H1 (cell line): ENCODE data around the gene ADAMTS3. TPM values are rescaled to one million over a fixed set of nuclear protein-coding genes. Genes with fewer than 3 reads are reported as not detected.

Experiments used
- CTCF ChIA-PET: fragments of 300-600 bp; sonication (Branson Sonifier 250); formaldehyde crosslinking; loops from one replicate; lab custom pipeline; 2021; ENCODE audit not compliant: partially characterized antibody; lab: Charles Lee
- POLR2A ChIA-PET: fragments of 300-600 bp; sonication (Branson Sonifier 250); formaldehyde crosslinking; loops from one replicate; lab custom pipeline; 2021; ENCODE audit warnings: inconsistent platforms; ENCODE audit not compliant: partially characterized antibody; lab: Charles Lee
- DNase-seq, 2 experiments: peaks; one replicate each; pipeline versions ENCODE4 v3.0.0 to v3.0.0-alpha.2; 2010 to 2022; ENCODE audit warnings: low spot score in 2 of 2, low read depth in 1 of 2, mixed read lengths in 1 of 2
- FAIRE-seq: peaks from 2 replicates; lab custom pipeline; 2011; peaks lifted over from hg19 to GRCh38; lab: Jason Lieb, UNC
- H2AFZ ChIP-seq: 2 replicates; pipeline ENCODE4 v1.8.1; 2012; ENCODE audit warnings: low read length, inconsistent platforms
- H2AK5ac ChIP-seq: 2 replicates; pipeline ENCODE4 v1.6.1; 2013; ENCODE audit warnings: low read depth, low read length
- H2BK120ac ChIP-seq: replicated peaks from 2 replicates; pipeline ENCODE3; 2013; ENCODE audit warnings: low read depth, low read length, inconsistent platforms
- H2BK12ac ChIP-seq: 2 replicates; pipeline ENCODE4 v1.6.1; 2013; ENCODE audit warnings: low read depth, low read length
- H2BK15ac ChIP-seq: 2 replicates; pipeline ENCODE4 v1.6.1; 2013; ENCODE audit warnings: low read length
- H2BK20ac ChIP-seq: 2 replicates; pipeline ENCODE4 v1.6.1; 2013; ENCODE audit warnings: low read length
- H2BK5ac ChIP-seq: 2 replicates; pipeline ENCODE4 v1.6.1; 2013; ENCODE audit warnings: low read depth, low read length
- H3K14ac ChIP-seq: 2 replicates; pipeline ENCODE4 v1.6.1; 2013; ENCODE audit warnings: inconsistent platforms; ENCODE audit not compliant: insufficient read length
- H3K18ac ChIP-seq: 2 replicates; pipeline ENCODE4 v1.6.1; 2013; ENCODE audit warnings: low read length; ENCODE audit errors: extremely low read depth
- H3K23ac ChIP-seq: 2 replicates; pipeline ENCODE4 v1.6.1; 2013; ENCODE audit warnings: inconsistent platforms; ENCODE audit not compliant: insufficient read length
- H3K23me2 ChIP-seq: 2 replicates; pipeline ENCODE4 v1.6.1; 2013; ENCODE audit warnings: low read depth, low read length
- H3K27ac ChIP-seq: 2 replicates; pipeline ENCODE4 v1.6.1; 2011; ENCODE audit warnings: low read depth, low read length, inconsistent platforms
- H3K27me3 ChIP-seq, 4 experiments: replicated peaks in 1 of 4; 1 replicate in 1 of 4; 2 replicates in 3 of 4; pipeline versions ENCODE4 v1.6.1 to v1.8.1; 2011 to 2013; ENCODE audit warnings: low read length in 3 of 4, mild to moderate bottlenecking in 3 of 4, inconsistent platforms in 2 of 4, mixed read lengths in 2 of 4, moderate library complexity in 1 of 4; ENCODE audit not compliant: control insufficient read depth in 3 of 4, insufficient read depth in 3 of 4; ENCODE audit errors: extremely low read depth in 1 of 4
- H3K36me3 ChIP-seq, 4 experiments: 2 replicates each; pipeline versions ENCODE4 v1.6.1 to v1.8.1; 2011 to 2013; ENCODE audit warnings: mild to moderate bottlenecking in 4 of 4, low read length in 3 of 4, moderate library complexity in 2 of 4, control low read depth in 1 of 4, inconsistent platforms in 1 of 4; ENCODE audit not compliant: insufficient read depth in 4 of 4, control insufficient read depth in 2 of 4
- H3K4ac ChIP-seq: replicated peaks from 2 replicates; pipeline ENCODE3; 2013; ENCODE audit warnings: low read length, low read depth, mixed read lengths, inconsistent platforms; ENCODE audit not compliant: insufficient read length
- H3K4me1 ChIP-seq, 4 experiments: replicated peaks in 1 of 4; 1 replicate in 1 of 4; 2 replicates in 3 of 4; pipeline versions ENCODE4 v1.6.1 to v1.8.1; 2011 to 2013; ENCODE audit warnings: low read length in 3 of 4, inconsistent platforms in 2 of 4, mixed read lengths in 1 of 4; ENCODE audit not compliant: insufficient read depth in 4 of 4, control insufficient read depth in 3 of 4
- H3K4me2 ChIP-seq, 2 experiments: 2 replicates each; pipeline versions ENCODE4 v1.6.1 to v1.8.1; 2011 to 2013; ENCODE audit warnings: low read depth in 2 of 2, low read length in 2 of 2, control low read depth in 1 of 2, inconsistent platforms in 1 of 2, mild to moderate bottlenecking in 1 of 2; ENCODE audit not compliant: insufficient read depth in 1 of 2
- H3K4me3 ChIP-seq, 4 experiments: fragments of 200-600, 300-600 bp in 1 of 4; sonication (generic), shearing (Covaris generic), sonication (Bioruptor Twin) in 1 of 4; 2 replicates each; pipeline versions ENCODE4 v1.5.1 to v1.8.1; 2011 to 2016; ENCODE audit warnings: low read length in 4 of 4, low read depth in 3 of 4, control low read depth in 2 of 4, inconsistent platforms in 2 of 4, mild to moderate bottlenecking in 2 of 4, mixed read lengths in 1 of 4, moderate library complexity in 1 of 4; ENCODE audit not compliant: insufficient read depth in 2 of 4; ENCODE audit errors: extremely low read depth in 1 of 4
- H3K56ac ChIP-seq: replicated peaks from 2 replicates; pipeline ENCODE3; 2013; ENCODE audit warnings: low read depth, mild to moderate bottlenecking, mixed read lengths, low read length, inconsistent platforms; ENCODE audit not compliant: insufficient read length
- H3K79me1 ChIP-seq: 2 replicates; pipeline ENCODE4 v1.6.1; 2013; ENCODE audit warnings: low read depth, low read length, control low read depth
- H3K79me2 ChIP-seq, 2 experiments: 2 replicates each; pipeline versions ENCODE4 v1.6.1 to v1.8.1; 2012 to 2013; ENCODE audit warnings: low read length in 2 of 2, mild to moderate bottlenecking in 2 of 2, inconsistent platforms in 1 of 2; ENCODE audit not compliant: insufficient read depth in 2 of 2, control insufficient read depth in 1 of 2
- H3K9ac ChIP-seq, 4 experiments: replicated peaks in 1 of 4; 1 replicate in 1 of 4; 2 replicates in 3 of 4; pipeline versions ENCODE4 v1.6.1 to v1.8.1; 2011 to 2013; ENCODE audit warnings: low read depth in 3 of 4, low read length in 3 of 4, control low read depth in 2 of 4, mild to moderate bottlenecking in 2 of 4, moderate library complexity in 2 of 4, inconsistent platforms in 1 of 4; ENCODE audit errors: extremely low read depth in 1 of 4
- H3K9me3 ChIP-seq, 2 experiments: 2 replicates each; pipeline versions ENCODE4 v1.6.1 to v1.8.1; 2012 to 2013; ENCODE audit warnings: mild to moderate bottlenecking in 2 of 2, moderate library complexity in 2 of 2, control low read depth in 1 of 2, inconsistent platforms in 1 of 2, low read depth in 1 of 2, low read length in 1 of 2, mixed read lengths in 1 of 2; ENCODE audit not compliant: insufficient read depth in 2 of 2
- H4K20me1 ChIP-seq, 2 experiments: replicated peaks in 1 of 2; 2 replicates each; pipeline versions ENCODE3 to v1.8.1; 2011 to 2013; ENCODE audit warnings: inconsistent platforms in 2 of 2, low read length in 2 of 2, mild to moderate bottlenecking in 1 of 2; ENCODE audit not compliant: insufficient read depth in 2 of 2, control insufficient read depth in 1 of 2
- H4K5ac ChIP-seq: 2 replicates; pipeline ENCODE4 v1.6.1; 2013; ENCODE audit warnings: low read length, low read depth, mixed read lengths, inconsistent platforms; ENCODE audit not compliant: insufficient read length
- H4K8ac ChIP-seq: 2 replicates; pipeline ENCODE4 v1.8.0; 2013; ENCODE audit warnings: mild to moderate bottlenecking, moderate library complexity, low read length, inconsistent platforms; ENCODE audit not compliant: insufficient read depth; ENCODE audit errors: extremely low read depth
- H4K91ac ChIP-seq: replicated peaks from 2 replicates; pipeline ENCODE3; 2013; ENCODE audit warnings: low read length, mixed read lengths, inconsistent platforms; ENCODE audit not compliant: insufficient read length
- BACH1 ChIP-seq: IDR thresholded peaks from 2 replicates; pipeline ENCODE4 v1.6.1; 2012; ENCODE audit warnings: low read length, improper control_type of control experiment
- CHD2 ChIP-seq: IDR thresholded peaks from 2 replicates; pipeline ENCODE4 v1.6.1; 2012; ENCODE audit warnings: low read length, improper control_type of control experiment
- CTBP2 ChIP-seq: IDR thresholded peaks from 2 replicates; pipeline ENCODE4 v1.7.0; 2011; ENCODE audit warnings: borderline replicate concordance, mild to moderate bottlenecking, moderate library complexity, mixed read lengths, low read length; ENCODE audit not compliant: insufficient read depth, insufficient read length
- POLR2A ChIP-seq, 2 experiments: IDR thresholded peaks; 1 replicate in 1 of 2; 2 replicates in 1 of 2; pipeline ENCODE4 v1.6.1; 2011; ENCODE audit warnings: low read depth in 2 of 2, low read length in 2 of 2, mild to moderate bottlenecking in 2 of 2; ENCODE audit errors: control extremely low read depth in 1 of 2
- POLR2AphosphoS5 ChIP-seq: IDR thresholded peaks from 2 replicates; pipeline ENCODE4 v1.6.1; 2011; ENCODE audit warnings: low read depth, low read length
- RBBP5 ChIP-seq: IDR thresholded peaks from 2 replicates; pipeline ENCODE4 v1.7.1; 2012; ENCODE audit warnings: low read depth, mild to moderate bottlenecking, inconsistent platforms, low read length, moderate library complexity, borderline replicate concordance
- SAP30 ChIP-seq: fragments of 300-600 bp; sonication (generic); IDR thresholded peaks from 2 replicates; pipeline ENCODE4 v1.7.1; 2012; ENCODE audit warnings: low read length, moderate library complexity, mild to moderate bottlenecking, inconsistent platforms; ENCODE audit not compliant: insufficient read depth, insufficient replicate concordance
- SUZ12 ChIP-seq: fragments of 200-600 bp; sonication (generic); IDR thresholded peaks from 2 replicates; pipeline ENCODE4 v1.6.1; 2012; ENCODE audit warnings: mild to moderate bottlenecking, inconsistent platforms, low read length, moderate library complexity, mixed read lengths
- TAF1 ChIP-seq: IDR thresholded peaks from 2 replicates; pipeline ENCODE4 v1.6.1; 2011; ENCODE audit warnings: mild to moderate bottlenecking, low read depth, low read length
- TAF7 ChIP-seq: optimal IDR thresholded peaks from 2 replicates; pipeline ENCODE3; 2011; ENCODE audit warnings: low read depth, mild to moderate bottlenecking, inconsistent platforms, low read length, moderate library complexity, borderline replicate concordance
- WGBS, 2 experiments: shearing (Covaris generic) in 1 of 2; methylation state at CpG; one replicate each; pipeline versions ENCODE4 v1.1.6 to v1.1.7; 2013 to 2015; ENCODE audit warnings: low lambda C conversion rate in 2 of 2, mixed read lengths in 2 of 2, inconsistent platforms in 1 of 2, low coverage in 1 of 2, missing lambda C conversion rate in 1 of 2; ENCODE audit not compliant: insufficient replicate concordance in 2 of 2, insufficient coverage in 1 of 2, insufficient read length in 1 of 2; ENCODE audit errors: extremely low coverage in 1 of 2, missing lambda C conversion rate in 1 of 2; 5-methylcytosine and 5-hydroxymethylcytosine counted together
- polyA plus RNA-seq, 7 experiments: library from polyadenylated mRNA; depleted of rRNA in 3 of 7; stranded (reverse) in 5 of 7; unstranded in 2 of 7; fragments of >200 nt in 5 of 7; fragments of 200-250 nt in 2 of 7; gene quantifications; 1 replicate in 5 of 7; 2 replicates in 1 of 7; 4 replicates in 1 of 7; pipeline versions ENCODE4 v1.2.1 to v1.2.3, GENCODE V29; 2011 to 2013; ENCODE audit warnings: missing spikeins in 2 of 7, mixed read lengths in 2 of 7
- total RNA-seq: library from RNA; stranded (reverse); fragmentation: NEBNext Ultra II Directional; extraction: Animal tissue kit (Norgen Biotek cat#: 25700); gene quantifications from 2 replicates; pipeline ENCODE4 v1.2.1, GENCODE V29; 2021
- TF ChIP-seq, protein P1 (sequence below): IDR thresholded peaks from 2 replicates; pipeline ENCODE4 v1.6.1; 2011; ENCODE audit warnings: low read length, improper control_type of control experiment

ADAMTS3 gene
- total and polyA plus RNA-seq, 2 of the 8 experiments (the other 6 are each of a cell fraction or from before 2014, with no cell fraction given) = 1.3 to 3.4 TPM

DNA sequence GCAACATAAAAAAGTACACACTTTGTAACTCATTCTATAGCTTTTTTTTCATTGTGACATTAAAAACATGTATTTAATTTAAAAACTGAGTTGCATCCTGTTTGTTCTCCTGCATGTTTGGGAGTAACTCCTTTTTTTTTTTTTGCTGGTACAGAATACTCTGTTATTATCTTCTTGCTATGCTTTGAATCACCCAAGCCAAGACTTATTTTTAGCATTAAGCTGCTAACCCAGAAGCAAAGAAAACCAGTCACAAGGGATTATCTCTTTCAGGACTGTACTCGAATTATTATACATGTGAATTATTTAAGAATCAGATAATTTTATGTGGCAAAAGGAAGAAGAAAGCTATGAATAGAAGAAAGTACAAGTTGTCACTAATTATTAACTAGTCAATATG, 194.9 kb downstream of the ADAMTS3 start:
- Histone ChIP-seq H2AFZ (no peak overlapping the region), H3K9me3 (no peaks in the 10 kb centered on the region), H2BK12ac (no peak overlapping the region), H3K79me2 (no peaks in the 10 kb centered on the region), H3K23ac (no peak overlapping the region), H3K14ac (no peak overlapping the region), H2BK15ac (no peak overlapping the region), H4K5ac (no peak overlapping the region), H4K91ac (no peak overlapping the region), H2BK20ac (no peak overlapping the region), H4K8ac (no peak overlapping the region), H3K4ac (no peak overlapping the region), H3K27ac (no peak overlapping the region), H4K20me1 (no peaks in the 10 kb centered on the region), H3K9ac (no peak overlapping the region), H3K79me1 (no peaks in the 10 kb centered on the region), H2BK120ac (no peak overlapping the region), H3K23me2 (no peaks in the 10 kb centered on the region), H3K36me3 (no peaks in the 10 kb centered on the region), H3K4me2 (no peak overlapping the region), H2BK5ac (no peak overlapping the region), H3K4me1 (no peaks in the 10 kb centered on the region), H3K56ac (no peak overlapping the region), H3K4me3 (no peak overlapping the region), H2AK5ac (no peak overlapping the region), H3K18ac (no peak overlapping the region), H3K27me3 (no peaks in the 10 kb centered on the region)
- no peak for DNase-seq
- POLR2A ChIA-PET = no interaction called here
- no peak for FAIRE-seq
- 83% methylated on average over 1 of the region's 1 CpG; no CpG with 5 or more reads in 1 of the 2 experiments for WGBS, 2 experiments
- CTCF ChIA-PET = interaction anchor here (0.7 to 1.3 kb wide), 2 partner anchors 33 to 573 kb away, joined by 3 read pairs; no protein-coding TSS in a partner anchor
- TF ChIP-seq TAF1 (no peak), CHD2 (no peak), CTBP2 (no peak), POLR2A (IDR thresholded peaks at IDR 0.05; ENCODE audit: control extremely low read depth in 1 of 2, low read depth in 2 of 2, low read length in 2 of 2) (no peak), SUZ12 (no peak), SAP30 (no peak), POLR2AphosphoS5 (no peak), TAF7 (no peak), RBBP5 (no peak), BACH1 (no peak)
- TF ChIP-seq, protein P1, sequence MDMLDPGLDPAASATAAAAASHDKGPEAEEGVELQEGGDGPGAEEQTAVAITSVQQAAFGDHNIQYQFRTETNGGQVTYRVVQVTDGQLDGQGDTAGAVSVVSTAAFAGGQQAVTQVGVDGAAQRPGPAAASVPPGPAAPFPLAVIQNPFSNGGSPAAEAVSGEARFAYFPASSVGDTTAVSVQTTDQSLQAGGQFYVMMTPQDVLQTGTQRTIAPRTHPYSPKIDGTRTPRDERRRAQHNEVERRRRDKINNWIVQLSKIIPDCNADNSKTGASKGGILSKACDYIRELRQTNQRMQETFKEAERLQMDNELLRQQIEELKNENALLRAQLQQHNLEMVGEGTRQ = no peak
